ENCODE results near the gene CCDC40. TPM values are rescaled to one million over a fixed set of nuclear protein-coding genes. Genes with fewer than 3 reads are reported as not detected.

Gene CCDC40
- total and polyA plus RNA-seq, 2 of the 13 experiments (the other 11 are each of a cell fraction or from before 2014, with no cell fraction given), result 4.1 to 5.5 TPM

- H3K27ac ChIP-seq (ENCODE audit: extremely low read length, insufficient read depth, low read length), result no peak overlapping the region
- TF ChIP-seq ZNF879 (CRISPR knock-in tag; IDR thresholded peaks at IDR 0.05), result no peak
- TF ChIP-seq ZBTB38 (CRISPR knock-in tag; IDR thresholded peaks at IDR 0.05), result 0 out of 2 replicates have a peak, but pooled peaks have one; percentile 19
- TF ChIP-seq, protein P1, sequence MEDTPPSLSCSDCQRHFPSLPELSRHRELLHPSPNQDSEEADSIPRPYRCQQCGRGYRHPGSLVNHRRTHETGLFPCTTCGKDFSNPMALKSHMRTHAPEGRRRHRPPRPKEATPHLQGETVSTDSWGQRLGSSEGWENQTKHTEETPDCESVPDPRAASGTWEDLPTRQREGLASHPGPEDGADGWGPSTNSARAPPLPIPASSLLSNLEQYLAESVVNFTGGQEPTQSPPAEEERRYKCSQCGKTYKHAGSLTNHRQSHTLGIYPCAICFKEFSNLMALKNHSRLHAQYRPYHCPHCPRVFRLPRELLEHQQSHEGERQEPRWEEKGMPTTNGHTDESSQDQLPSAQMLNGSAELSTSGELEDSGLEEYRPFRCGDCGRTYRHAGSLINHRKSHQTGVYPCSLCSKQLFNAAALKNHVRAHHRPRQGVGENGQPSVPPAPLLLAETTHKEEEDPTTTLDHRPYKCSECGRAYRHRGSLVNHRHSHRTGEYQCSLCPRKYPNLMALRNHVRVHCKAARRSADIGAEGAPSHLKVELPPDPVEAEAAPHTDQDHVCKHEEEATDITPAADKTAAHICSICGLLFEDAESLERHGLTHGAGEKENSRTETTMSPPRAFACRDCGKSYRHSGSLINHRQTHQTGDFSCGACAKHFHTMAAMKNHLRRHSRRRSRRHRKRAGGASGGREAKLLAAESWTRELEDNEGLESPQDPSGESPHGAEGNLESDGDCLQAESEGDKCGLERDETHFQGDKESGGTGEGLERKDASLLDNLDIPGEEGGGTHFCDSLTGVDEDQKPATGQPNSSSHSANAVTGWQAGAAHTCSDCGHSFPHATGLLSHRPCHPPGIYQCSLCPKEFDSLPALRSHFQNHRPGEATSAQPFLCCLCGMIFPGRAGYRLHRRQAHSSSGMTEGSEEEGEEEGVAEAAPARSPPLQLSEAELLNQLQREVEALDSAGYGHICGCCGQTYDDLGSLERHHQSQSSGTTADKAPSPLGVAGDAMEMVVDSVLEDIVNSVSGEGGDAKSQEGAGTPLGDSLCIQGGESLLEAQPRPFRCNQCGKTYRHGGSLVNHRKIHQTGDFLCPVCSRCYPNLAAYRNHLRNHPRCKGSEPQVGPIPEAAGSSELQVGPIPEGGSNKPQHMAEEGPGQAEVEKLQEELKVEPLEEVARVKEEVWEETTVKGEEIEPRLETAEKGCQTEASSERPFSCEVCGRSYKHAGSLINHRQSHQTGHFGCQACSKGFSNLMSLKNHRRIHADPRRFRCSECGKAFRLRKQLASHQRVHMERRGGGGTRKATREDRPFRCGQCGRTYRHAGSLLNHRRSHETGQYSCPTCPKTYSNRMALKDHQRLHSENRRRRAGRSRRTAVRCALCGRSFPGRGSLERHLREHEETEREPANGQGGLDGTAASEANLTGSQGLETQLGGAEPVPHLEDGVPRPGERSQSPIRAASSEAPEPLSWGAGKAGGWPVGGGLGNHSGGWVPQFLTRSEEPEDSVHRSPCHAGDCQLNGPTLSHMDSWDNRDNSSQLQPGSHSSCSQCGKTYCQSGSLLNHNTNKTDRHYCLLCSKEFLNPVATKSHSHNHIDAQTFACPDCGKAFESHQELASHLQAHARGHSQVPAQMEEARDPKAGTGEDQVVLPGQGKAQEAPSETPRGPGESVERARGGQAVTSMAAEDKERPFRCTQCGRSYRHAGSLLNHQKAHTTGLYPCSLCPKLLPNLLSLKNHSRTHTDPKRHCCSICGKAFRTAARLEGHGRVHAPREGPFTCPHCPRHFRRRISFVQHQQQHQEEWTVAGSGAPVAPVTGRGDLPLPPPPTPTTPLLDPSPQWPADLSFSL (CRISPR knock-in tag; IDR thresholded peaks at IDR 0.05), result no peak
- no peak for TF ChIP-seq HOXA7 (CRISPR knock-in tag; IDR thresholded peaks at IDR 0.05)
- DNase-seq (ENCODE audit: low spot score) (no peak), FAIRE-seq (no peak), ATAC-seq (no peak)
- in situ Hi-C loops (cut with HindIII; ENCODE audit: extremely low pct_ligation_motif_present, low pct_unique_long_range_greater_than_20kb), result no loop called here
- H3K27me3 ChIP-seq (ENCODE audit: control insufficient read depth in 1 of 2, insufficient read depth in 2 of 2, low read length in 2 of 2), result no peaks in the 10 kb centered on the region
- H3K9ac ChIP-seq (ENCODE audit: insufficient read depth, low read depth, low read length), result no peak overlapping the region
- H3K4me1 ChIP-seq (ENCODE audit: insufficient read depth, low read length), result peaks cover 29% of the 10 kb centered on the region
- no TSS peak for BruUV-seq (replicated peaks)
- H4K20me1 ChIP-seq (ENCODE audit: insufficient read depth, low read length), result no peaks in the 10 kb centered on the region
- intact Hi-C loops (cut with micrococcal nuclease; ENCODE audit: unreplicated experiment), result no loop called here
- H3K4me3 ChIP-seq (replicated peaks in 1 of 3; ENCODE audit: insufficient read depth in 1 of 3, low read depth in 2 of 3, low read length in 3 of 3), result no peak overlapping the region
- no peak overlapping the region for H3K4me2 ChIP-seq (ENCODE audit: low read depth, low read length)
- CTCF ChIA-PET (ENCODE audit: low intra/inter-chr PET ratio, low total read pairs), result no interaction called here
- H3K9me3 ChIP-seq (ENCODE audit: low read length), result no peaks in the 10 kb centered on the region
- no peak overlapping the region for H2AFZ ChIP-seq (ENCODE audit: low read length)
- POLR2A ChIA-PET, result no interaction called here
- peaks cover 2% of the 10 kb centered on the region for H3K79me2 ChIP-seq (ENCODE audit: insufficient read depth, low read length)
- 98% methylated on average over 24 of the region's 33 CpGs for WGBS (ENCODE audit: low lambda C conversion rate)
- peaks cover 11 to 28% of the 10 kb centered on the region in 2 experiments for H3K36me3 ChIP-seq (replicated peaks in 1 of 2; ENCODE audit: control insufficient read depth in 1 of 2, insufficient read depth in 2 of 2, low read length in 2 of 2)
These were observed 26.1 kb upstream of the CCDC40 start for GRCh38 chr17:80010283-80010858.
